Cardiac fibroblast (primary cell): ENCODE data around the gene CLN5.

Experiments
- DNase-seq, 2 donors: peaks; one replicate each; pipeline versions ENCODE4 v3.0.0 to v3.0.0-alpha.2; 2010; ENCODE audit warnings: low read depth in 2 of 2
- H3K4me3 ChIP-seq, 2 donors: replicated peaks in 1 of 2; 1 replicate in 1 of 2; 2 replicates in 1 of 2; pipeline ENCODE4 v1.5.1; 2011; ENCODE audit warnings: low read depth in 2 of 2, low read length in 2 of 2, mild to moderate bottlenecking in 2 of 2, moderate library complexity in 1 of 2
- CTCF ChIP-seq: IDR thresholded peaks from one replicate; pipeline ENCODE4 v1.5.1; 2011; ENCODE audit warnings: low read depth, mild to moderate bottlenecking, low read length, inconsistent platforms

The CLN5 gene

GRCh38 chr13:76974618-76974975 lies 17.3 kb upstream of the CLN5 start:
- no peak overlapping the region for H3K4me3 ChIP-seq
- TF ChIP-seq CTCF: no peak
- no peak for DNase-seq

GRCh38 chr13:76975863-76976262 lies 16.0 kb upstream of the CLN5 start:
- no peak for DNase-seq
- no peak for TF ChIP-seq CTCF
- no peak overlapping the region for H3K4me3 ChIP-seq

DNA sequence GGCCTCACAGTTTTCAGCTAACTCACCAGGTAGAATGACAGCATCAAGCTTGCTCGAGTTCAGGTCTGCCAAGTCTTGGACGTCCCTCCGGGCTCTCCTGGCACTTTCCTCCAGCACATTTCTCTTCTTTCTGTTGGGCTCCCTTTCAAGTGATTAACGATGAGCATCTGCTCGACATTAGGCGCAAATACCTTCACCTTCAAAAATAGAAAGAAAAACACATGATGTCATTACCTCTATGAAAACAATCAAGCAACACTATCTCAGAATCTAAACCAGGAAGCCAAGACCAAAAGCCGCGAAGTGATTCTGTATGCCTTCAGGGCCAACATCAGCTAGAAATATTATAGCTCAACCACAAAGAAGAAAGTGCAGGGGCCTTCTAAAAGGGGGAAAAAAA lies 15.4 kb upstream of the CLN5 start:
- H3K4me3 ChIP-seq: no peak overlapping the region
- no peak for TF ChIP-seq CTCF
- no peak for DNase-seq

GRCh38 chr13:76976929-76977328 lies 15.0 kb upstream of the CLN5 start:
- H3K4me3 ChIP-seq: no peak overlapping the region
- no peak for TF ChIP-seq CTCF
- DNase-seq: no peak

DNA sequence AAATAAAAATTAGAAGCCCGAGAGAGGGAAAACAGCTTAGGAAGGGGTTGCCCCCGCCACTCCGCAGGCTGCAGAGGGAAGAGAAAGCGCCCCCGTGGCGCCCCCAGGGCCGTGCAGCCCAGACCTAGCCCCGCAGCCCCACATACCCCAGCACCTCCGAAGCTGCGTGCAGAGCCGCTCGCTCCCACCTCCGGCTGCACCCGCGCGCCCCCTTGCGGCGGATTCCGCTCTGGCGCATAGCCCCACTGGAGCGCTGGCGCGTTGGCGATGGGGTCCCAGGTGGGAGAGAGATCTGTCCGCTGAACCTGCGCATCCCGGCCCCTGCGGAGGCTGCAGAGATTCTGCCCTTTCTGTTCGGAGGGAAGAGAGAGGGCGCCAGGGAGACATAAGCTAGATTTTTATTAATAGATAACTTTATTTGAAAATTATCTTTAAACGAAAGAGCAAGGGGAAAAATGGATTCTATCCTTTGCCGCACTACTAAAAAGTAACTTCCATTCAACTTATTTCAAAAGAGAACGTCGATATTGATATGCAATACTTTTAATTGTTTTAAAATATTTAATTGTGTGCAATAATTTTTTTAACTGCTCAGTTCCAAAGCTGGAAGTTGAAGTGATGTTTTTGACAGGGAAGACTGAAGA lies 11.7 kb upstream of the CLN5 start:
- peak; percentile 53 to 66 for DNase-seq
- peak overlapping the region; percentile 17 to 50 for H3K4me3 ChIP-seq
- TF ChIP-seq CTCF: peak; percentile 94

DNA sequence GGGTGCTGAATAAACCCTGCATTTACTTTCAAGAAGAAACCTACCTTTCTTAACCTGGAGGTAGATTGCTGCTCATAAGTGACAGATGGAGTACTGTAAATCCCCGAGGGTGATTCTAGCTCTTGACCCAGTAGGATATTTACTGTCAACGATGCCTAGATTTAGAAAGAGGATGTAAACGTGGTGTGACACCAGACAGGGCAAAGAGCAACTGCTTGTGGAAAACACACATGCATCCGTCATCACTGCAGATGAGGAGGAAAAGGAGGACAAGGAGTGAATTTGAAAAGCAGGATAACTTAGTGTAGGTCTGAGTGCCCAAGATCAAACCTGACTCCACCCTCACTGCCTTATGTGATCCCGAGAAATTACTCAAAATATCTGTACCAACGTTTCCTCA lies 9.8 kb upstream of the CLN5 start:
- no peak for DNase-seq
- no peak overlapping the region for H3K4me3 ChIP-seq
- no peak for TF ChIP-seq CTCF

- DNase-seq: no peak
- no peak overlapping the region for H3K4me3 ChIP-seq
- no peak for TF ChIP-seq CTCF
These were observed 8.2 kb upstream of the CLN5 start for GRCh38 chr13:76983676-76984075.
